ENCODE results near the gene CKAP2L.

Gene CKAP2L

DNA sequence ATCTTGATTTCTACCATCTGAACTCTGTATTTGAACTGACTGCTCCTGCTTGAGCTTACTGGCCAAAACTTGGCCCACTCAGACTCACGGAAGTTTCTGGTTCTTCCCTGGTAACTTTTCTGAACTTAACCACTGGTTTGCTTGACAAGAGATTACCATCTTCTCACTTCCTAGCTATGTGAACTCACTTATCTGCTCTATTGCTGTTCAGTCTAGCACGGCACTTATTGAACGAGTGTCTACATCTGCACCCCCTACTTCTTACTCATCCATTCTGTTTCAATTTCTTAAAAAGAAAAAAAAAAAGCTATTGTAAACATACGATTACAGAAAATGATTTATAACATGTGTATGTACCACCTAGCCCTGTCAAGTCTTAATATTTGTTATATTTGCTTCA is 9.0 kb downstream of the CKAP2L start:
- TF ChIP-seq, protein P1, sequence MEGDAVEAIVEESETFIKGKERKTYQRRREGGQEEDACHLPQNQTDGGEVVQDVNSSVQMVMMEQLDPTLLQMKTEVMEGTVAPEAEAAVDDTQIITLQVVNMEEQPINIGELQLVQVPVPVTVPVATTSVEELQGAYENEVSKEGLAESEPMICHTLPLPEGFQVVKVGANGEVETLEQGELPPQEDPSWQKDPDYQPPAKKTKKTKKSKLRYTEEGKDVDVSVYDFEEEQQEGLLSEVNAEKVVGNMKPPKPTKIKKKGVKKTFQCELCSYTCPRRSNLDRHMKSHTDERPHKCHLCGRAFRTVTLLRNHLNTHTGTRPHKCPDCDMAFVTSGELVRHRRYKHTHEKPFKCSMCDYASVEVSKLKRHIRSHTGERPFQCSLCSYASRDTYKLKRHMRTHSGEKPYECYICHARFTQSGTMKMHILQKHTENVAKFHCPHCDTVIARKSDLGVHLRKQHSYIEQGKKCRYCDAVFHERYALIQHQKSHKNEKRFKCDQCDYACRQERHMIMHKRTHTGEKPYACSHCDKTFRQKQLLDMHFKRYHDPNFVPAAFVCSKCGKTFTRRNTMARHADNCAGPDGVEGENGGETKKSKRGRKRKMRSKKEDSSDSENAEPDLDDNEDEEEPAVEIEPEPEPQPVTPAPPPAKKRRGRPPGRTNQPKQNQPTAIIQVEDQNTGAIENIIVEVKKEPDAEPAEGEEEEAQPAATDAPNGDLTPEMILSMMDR (IDR thresholded peaks at IDR 0.05; ENCODE audit: low read depth, low read length), result no peak
- DNase-seq (ENCODE audit: low read depth), result no peak
- H3K4me3 ChIP-seq (ENCODE audit: low read depth, low read length), result no peak overlapping the region

DNA sequence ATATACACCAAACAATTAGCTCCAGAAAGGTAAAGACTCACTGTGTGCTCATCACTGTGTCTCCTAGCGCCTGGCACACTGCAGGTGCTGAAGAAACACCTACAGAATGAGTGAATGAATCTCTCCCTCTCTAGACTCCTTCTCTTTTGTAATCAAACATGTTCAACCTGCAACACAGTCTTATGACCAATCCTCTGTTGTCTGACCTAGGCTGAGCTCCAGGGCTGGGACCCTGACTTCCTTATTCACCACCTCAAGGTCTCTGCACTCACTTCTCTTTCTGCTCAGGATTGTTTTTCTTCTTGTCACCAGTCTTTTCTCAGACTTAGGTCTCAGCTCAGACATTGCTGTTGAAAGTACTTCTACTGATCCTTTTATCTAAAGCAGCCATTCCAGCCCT is 9.8 kb downstream of the CKAP2L start:
- no peak overlapping the region for H3K4me3 ChIP-seq (ENCODE audit: low read depth, low read length)
- TF ChIP-seq MYC (IDR thresholded peaks at IDR 0.05; ENCODE audit: low read depth, low read length) (no peak), POLR2A (IDR thresholded peaks at IDR 0.05; ENCODE audit: extremely low read depth, insufficient read length) (no peak)
- TF ChIP-seq, protein P1 (IDR thresholded peaks at IDR 0.05; ENCODE audit: low read depth, low read length), result no peak
- TF ChIP-seq, protein P2, sequence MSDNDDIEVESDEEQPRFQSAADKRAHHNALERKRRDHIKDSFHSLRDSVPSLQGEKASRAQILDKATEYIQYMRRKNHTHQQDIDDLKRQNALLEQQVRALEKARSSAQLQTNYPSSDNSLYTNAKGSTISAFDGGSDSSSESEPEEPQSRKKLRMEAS (IDR thresholded peaks at IDR 0.05; ENCODE audit: low read depth, low read length), result no peak
- peak; percentile 44 for DNase-seq (ENCODE audit: low read depth)

DNA sequence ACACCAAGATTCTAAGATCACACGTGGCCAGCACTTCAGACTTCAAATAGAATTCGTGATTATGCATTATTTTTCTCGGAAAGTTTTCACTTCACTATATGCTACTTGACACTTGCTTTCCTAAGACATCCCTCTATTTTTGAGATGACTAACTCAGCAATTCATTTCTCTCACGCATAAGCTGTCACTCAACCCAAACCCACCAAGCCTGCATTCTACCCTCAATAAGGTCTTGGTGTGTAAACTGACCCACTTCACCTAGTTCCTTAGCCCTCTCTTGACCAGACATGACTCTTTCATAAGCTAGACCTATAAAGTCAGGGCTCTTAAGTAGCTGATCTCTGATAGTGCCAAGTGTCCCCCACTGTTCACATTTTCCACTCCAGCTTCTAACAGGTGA is 11.7 kb downstream of the CKAP2L start:
- DNase-seq (ENCODE audit: low read depth), result no peak
- TF ChIP-seq MYC (IDR thresholded peaks at IDR 0.05; ENCODE audit: low read depth, low read length) (no peak), POLR2A (IDR thresholded peaks at IDR 0.05; ENCODE audit: extremely low read depth, insufficient read length) (no peak)
- TF ChIP-seq, protein P2 (IDR thresholded peaks at IDR 0.05; ENCODE audit: low read depth, low read length), result no peak
- TF ChIP-seq, protein P1 (IDR thresholded peaks at IDR 0.05; ENCODE audit: low read depth, low read length), result no peak
- no peak overlapping the region for H3K4me3 ChIP-seq (ENCODE audit: low read depth, low read length)

DNA sequence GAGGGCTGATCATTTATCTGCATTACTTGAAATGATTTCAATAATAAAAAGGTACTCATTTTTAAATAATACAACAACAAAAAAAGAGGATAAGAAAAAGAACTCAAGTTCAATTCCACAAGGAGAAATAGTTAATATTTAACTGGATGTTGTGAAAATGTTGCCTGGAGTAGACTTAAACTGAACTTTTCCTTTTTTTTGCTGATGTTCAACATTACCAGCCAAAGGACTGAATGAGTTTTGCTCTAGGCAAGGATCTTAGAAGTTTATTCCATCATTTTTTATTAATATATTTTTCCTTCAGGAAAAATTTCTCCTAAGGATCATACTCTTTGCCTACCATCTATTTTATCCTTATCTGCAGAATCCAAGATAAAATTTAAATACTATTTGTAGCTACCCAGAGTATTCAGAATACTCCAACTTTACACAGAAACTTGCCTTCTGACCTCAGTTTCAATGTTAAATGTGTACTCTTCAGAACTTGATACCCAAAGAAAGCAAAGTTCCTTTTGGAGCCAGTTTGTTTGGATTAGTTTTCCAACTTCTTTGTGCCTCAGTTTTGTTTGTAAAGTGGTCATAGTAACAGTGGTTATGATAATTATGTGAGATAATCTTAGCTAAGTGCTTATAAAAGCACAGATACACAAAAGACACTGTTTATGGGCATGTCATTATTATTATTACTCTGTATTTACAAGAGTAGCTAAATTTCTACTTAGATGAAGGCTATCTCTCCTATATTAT is 12.8 kb downstream of the CKAP2L start:
- DNase-seq (ENCODE audit: low read depth), result no peak

DNA sequence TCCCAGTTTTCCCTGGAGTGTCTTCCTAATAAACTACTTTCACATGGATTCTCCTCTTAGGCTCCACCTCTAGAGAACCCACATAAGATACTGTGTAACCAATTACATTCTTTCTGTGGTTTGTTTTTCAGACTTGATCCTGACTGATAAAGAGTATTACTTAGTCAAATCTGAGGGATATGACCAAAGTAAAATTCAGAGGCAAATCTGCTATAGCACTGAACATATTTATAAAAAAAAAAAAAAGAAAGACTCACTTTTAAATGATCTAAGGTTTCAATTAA is 13.9 kb downstream of the CKAP2L start:
- no peak for DNase-seq (ENCODE audit: low read depth)
- TF ChIP-seq POLR2A (IDR thresholded peaks at IDR 0.05; ENCODE audit: extremely low read depth, insufficient read length) (no peak), MYC (IDR thresholded peaks at IDR 0.05; ENCODE audit: low read depth, low read length) (no peak)
- H3K4me3 ChIP-seq (ENCODE audit: low read depth, low read length), result no peak overlapping the region

More for the DNA sequence above, 12.8 kb downstream of the CKAP2L start:
- H3K4me3 ChIP-seq (ENCODE audit: low read depth, low read length), result no peak overlapping the region
- no peak for TF ChIP-seq MYC (IDR thresholded peaks at IDR 0.05; ENCODE audit: low read depth, low read length)
- TF ChIP-seq, protein P1 (IDR thresholded peaks at IDR 0.05; ENCODE audit: low read depth, low read length), result no peak

DNA sequence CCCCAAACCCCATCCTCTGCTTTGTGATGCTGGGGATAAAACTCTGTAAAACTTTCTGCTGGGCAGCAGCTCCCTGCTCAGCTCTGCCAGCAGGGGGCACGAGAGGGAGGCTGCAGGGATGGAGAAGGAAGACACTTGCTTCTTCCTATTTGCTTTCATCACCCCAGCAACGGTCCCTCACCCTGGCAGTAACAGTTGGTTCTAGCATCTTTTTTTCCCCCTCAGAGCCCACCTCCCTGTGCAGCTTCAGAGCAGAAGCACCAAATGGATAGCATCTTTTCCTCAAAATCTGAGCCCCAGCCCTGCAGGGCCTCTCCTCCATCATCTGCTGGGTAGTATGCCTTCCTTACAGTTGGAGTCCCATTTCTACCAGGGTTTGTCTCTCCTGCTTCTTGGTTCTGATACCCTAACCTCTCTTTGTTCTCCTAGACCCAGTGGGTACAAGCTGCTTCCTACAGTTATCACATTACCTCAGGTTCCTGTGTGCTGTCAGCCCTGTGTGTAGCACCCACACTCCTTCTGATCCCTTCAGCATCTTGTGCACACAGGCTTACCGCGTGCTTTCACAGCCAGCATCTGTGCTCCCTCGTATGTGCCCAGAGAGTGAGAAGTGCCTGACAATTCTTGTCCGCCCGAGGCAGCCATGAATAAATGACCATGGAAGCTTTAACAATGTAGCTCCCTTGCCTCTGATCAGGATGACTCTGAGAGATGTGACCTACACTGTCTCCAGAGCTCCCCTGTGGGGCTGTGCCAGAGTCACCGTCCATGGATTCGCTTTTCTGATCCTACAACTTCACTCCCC is 14.5 kb downstream of the CKAP2L start:
- peak; percentile 85 for DNase-seq (ENCODE audit: low read depth)
- TF ChIP-seq, protein P1 (IDR thresholded peaks at IDR 0.05; ENCODE audit: low read depth, low read length), result peak; percentile 98
- no peak for TF ChIP-seq MYC (IDR thresholded peaks at IDR 0.05; ENCODE audit: low read depth, low read length)

More for the DNA sequence above, 14.5 kb downstream of the CKAP2L start:
- H3K4me3 ChIP-seq (ENCODE audit: low read depth, low read length), result no peak overlapping the region

All from NB4 (cell line).